SU-DHL-6 (cell line): ENCODE data around the gene EGLN2.

ENCODE experiments used
- H2AFZ ChIP-seq: fragments of 200-600 bp; sonication (generic); 2 replicates; pipeline ENCODE4 v1.6.1; 2014; ENCODE audit warnings: low read depth, mild to moderate bottlenecking, moderate library complexity, mixed read lengths, antibody characterized with exemption, low read length; ENCODE audit not compliant: severe bottlenecking
- H3F3A ChIP-seq: fragments of 200-600 bp; shearing (Covaris generic); 2 replicates; pipeline ENCODE4 v1.6.0; 2016; ENCODE audit warnings: antibody characterized with exemption, mild to moderate bottlenecking; ENCODE audit not compliant: insufficient read depth
- H3K27ac ChIP-seq: fragments of 200-600 bp; sonication (generic); 2 replicates; pipeline ENCODE4 v1.5.1; 2016; ENCODE audit warnings: low read depth, mild to moderate bottlenecking, low read length, moderate library complexity, mixed read lengths
- H3K27me3 ChIP-seq: fragments of 200-600 bp; sonication (generic), shearing (Covaris generic); 2 replicates; pipeline ENCODE4 v1.6.0; 2014; ENCODE audit warnings: mild to moderate bottlenecking, low read length
- H3K36me3 ChIP-seq: fragments of 200-600 bp; sonication (generic); 2 replicates; pipeline ENCODE4 v1.6.1; 2014; ENCODE audit warnings: mild to moderate bottlenecking, low read length, mixed read lengths
- H3K4me2 ChIP-seq: fragments of 300-600, 200-600 bp; shearing (Covaris generic), sonication (generic); 2 replicates; pipeline ENCODE4 v1.6.0; 2014; ENCODE audit warnings: low read length, low read depth, mild to moderate bottlenecking; ENCODE audit not compliant: poor library complexity, severe bottlenecking
- H3K4me3 ChIP-seq: fragments of 200-600 bp; sonication (generic); 2 replicates; pipeline ENCODE4 v1.5.1; 2014; ENCODE audit warnings: antibody characterized with exemption, low read length, mild to moderate bottlenecking, mixed read lengths; ENCODE audit not compliant: insufficient read depth, poor library complexity, severe bottlenecking
- H3K79me2 ChIP-seq: fragments of 200-600 bp; sonication (generic); 2 replicates; pipeline ENCODE4 v1.6.1; 2014; ENCODE audit warnings: mild to moderate bottlenecking, low read length, moderate library complexity; ENCODE audit not compliant: insufficient read depth
- H3K9ac ChIP-seq: fragments of 200-600 bp; sonication (generic); 2 replicates; pipeline ENCODE4 v1.7.0; 2014; ENCODE audit warnings: mild to moderate bottlenecking, low read length
- H3K9me2 ChIP-seq: fragments of 200-600 bp; sonication (generic); replicated peaks from 2 replicates; pipeline ENCODE4 v1.6.1; 2014; ENCODE audit warnings: low read length; ENCODE audit not compliant: insufficient read depth
- H3K9me3 ChIP-seq: fragments of 200-600 bp; sonication (generic); 2 replicates; pipeline ENCODE4 v1.6.1; 2014; ENCODE audit warnings: low read length, mixed read lengths; ENCODE audit not compliant: insufficient read depth
- H4K20me1 ChIP-seq: fragments of 200-600 bp; sonication (generic); 2 replicates; pipeline ENCODE4 v1.6.1; 2014; ENCODE audit warnings: low read depth, mild to moderate bottlenecking, antibody characterized with exemption, low read length, moderate library complexity, mixed read lengths
- EZH2phosphoT487 ChIP-seq: fragments of 200-600 bp; sonication (generic), shearing (Covaris generic); conservative IDR thresholded peaks from 2 replicates; pipeline ENCODE4 v1.6.1; 2018; ENCODE audit warnings: mild to moderate bottlenecking, antibody characterized with exemption, low read length, moderate library complexity, mixed read lengths
- TF ChIP-seq, protein P1 (sequence below): fragments of 200-600 bp; sonication (generic); IDR thresholded peaks from one replicate; pipeline ENCODE4 v1.5.1; 2017; ENCODE audit warnings: antibody characterized with exemption, mild to moderate bottlenecking, low read length, moderate library complexity; ENCODE audit not compliant: insufficient read depth, poor library complexity, severe bottlenecking

The EGLN2 gene

DNA sequence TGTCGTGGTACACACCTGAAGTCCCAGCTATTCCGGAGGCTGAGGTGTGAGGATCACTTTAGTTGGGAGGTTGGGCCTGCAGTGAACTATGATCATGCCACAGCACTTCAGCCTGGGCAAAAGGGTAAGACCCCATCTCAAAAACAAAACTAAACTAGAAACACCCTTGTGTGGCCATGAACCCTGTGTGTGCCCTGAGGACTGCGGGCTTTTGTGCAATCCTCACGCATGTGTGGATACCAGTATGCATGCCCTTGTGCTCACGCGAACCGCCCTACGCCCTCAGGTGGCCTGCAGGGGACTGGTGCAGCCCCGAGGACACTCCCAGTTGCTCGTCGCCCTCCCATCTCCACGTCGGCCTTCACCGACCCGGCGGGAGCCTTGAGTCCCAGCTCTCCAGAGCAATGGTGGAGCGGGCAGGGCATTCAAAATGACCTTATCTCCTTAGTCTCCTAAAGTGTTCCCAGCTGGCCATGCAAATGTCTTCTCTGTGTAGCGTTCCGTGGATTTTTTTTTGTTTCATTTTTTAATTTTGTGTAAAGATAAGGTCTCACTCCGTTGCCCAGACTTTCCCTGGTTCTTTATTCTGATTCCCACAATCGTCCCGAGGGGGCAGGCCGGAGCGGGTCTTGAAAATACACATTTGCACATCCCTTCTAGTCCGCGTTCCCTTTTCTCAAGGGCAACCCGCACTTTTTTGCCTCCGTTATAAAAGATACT is 868 bp upstream of the EGLN2 start:
- peak overlapping the region; percentile 72 for H3K4me2 ChIP-seq
- H3K27ac ChIP-seq, result peak overlapping the region; percentile 78
- H2AFZ ChIP-seq, result peak overlapping the region; percentile 84
- H3K9ac ChIP-seq, result peak overlapping the region; percentile 57
- H3K9me2 ChIP-seq, result no peaks in the 10 kb centered on the region
- TF ChIP-seq, protein P1, sequence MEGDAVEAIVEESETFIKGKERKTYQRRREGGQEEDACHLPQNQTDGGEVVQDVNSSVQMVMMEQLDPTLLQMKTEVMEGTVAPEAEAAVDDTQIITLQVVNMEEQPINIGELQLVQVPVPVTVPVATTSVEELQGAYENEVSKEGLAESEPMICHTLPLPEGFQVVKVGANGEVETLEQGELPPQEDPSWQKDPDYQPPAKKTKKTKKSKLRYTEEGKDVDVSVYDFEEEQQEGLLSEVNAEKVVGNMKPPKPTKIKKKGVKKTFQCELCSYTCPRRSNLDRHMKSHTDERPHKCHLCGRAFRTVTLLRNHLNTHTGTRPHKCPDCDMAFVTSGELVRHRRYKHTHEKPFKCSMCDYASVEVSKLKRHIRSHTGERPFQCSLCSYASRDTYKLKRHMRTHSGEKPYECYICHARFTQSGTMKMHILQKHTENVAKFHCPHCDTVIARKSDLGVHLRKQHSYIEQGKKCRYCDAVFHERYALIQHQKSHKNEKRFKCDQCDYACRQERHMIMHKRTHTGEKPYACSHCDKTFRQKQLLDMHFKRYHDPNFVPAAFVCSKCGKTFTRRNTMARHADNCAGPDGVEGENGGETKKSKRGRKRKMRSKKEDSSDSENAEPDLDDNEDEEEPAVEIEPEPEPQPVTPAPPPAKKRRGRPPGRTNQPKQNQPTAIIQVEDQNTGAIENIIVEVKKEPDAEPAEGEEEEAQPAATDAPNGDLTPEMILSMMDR, result no peak
- TF ChIP-seq EZH2phosphoT487, result no peak
- peaks cover 37% of the 10 kb centered on the region for H3K79me2 ChIP-seq
- H3K27me3 ChIP-seq, result no peaks in the 10 kb centered on the region
- H3K4me3 ChIP-seq, result peak overlapping the region; percentile 58
- peaks cover 12% of the 10 kb centered on the region for H3F3A ChIP-seq
- H3K36me3 ChIP-seq, result no peaks in the 10 kb centered on the region
- no peaks in the 10 kb centered on the region for H3K9me3 ChIP-seq
- no peaks in the 10 kb centered on the region for H4K20me1 ChIP-seq

DNA sequence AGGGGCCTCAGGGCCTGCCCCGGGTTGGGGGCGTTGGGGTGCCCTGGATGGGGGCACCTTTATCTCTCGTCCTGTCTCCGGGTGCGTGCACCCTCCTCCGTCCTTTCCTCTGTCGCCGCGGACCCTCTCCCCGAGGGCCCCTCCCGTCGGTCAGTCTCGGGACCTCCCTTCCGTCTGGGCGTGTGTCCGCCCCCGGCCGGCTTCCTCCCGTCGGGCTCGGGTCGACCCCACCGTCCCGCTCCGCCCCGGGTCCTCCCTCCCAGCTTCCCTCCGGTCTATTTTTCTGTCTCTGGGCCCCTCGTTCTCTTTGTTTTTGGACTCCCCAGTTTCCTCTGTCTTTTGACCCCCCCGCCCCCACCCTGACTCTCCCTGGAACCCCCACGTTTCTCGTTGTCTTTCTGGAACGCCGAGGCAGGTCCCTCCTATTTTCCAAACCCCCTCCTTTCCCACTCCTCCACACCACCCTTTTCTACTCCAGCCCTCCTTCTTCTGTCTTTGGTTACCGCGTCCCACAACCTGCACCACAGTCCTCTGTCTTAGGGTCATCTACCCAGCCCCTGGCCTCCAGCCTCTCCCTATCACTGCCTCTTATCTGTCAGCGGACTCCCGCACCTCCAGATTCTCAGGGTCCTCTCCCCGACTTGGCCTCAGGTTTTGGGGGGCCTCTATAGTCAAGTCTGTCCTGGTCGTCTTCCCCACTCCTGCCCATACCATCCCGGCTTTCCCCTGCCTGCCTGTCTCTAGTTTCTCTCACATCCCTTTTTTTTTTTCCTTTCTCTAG is 757 bp downstream of the EGLN2 start:
- no peaks in the 10 kb centered on the region for H3K9me3 ChIP-seq
- no peaks in the 10 kb centered on the region for H3K36me3 ChIP-seq
- H3K4me3 ChIP-seq, result peak overlapping the region; percentile 93
- peaks cover 15% of the 10 kb centered on the region for H3F3A ChIP-seq
- no peaks in the 10 kb centered on the region for H3K9me2 ChIP-seq
- peak overlapping the region; percentile 83 for H3K4me2 ChIP-seq
- H3K79me2 ChIP-seq, result peaks cover 52% of the 10 kb centered on the region
- no peak overlapping the region for H2AFZ ChIP-seq
- no peaks in the 10 kb centered on the region for H4K20me1 ChIP-seq
- peak overlapping the region; percentile 95 for H3K9ac ChIP-seq
- peak overlapping the region; percentile 73 for H3K27ac ChIP-seq
- no peaks in the 10 kb centered on the region for H3K27me3 ChIP-seq
- TF ChIP-seq, protein P1, result no peak
- TF ChIP-seq EZH2phosphoT487, result no peak

DNA sequence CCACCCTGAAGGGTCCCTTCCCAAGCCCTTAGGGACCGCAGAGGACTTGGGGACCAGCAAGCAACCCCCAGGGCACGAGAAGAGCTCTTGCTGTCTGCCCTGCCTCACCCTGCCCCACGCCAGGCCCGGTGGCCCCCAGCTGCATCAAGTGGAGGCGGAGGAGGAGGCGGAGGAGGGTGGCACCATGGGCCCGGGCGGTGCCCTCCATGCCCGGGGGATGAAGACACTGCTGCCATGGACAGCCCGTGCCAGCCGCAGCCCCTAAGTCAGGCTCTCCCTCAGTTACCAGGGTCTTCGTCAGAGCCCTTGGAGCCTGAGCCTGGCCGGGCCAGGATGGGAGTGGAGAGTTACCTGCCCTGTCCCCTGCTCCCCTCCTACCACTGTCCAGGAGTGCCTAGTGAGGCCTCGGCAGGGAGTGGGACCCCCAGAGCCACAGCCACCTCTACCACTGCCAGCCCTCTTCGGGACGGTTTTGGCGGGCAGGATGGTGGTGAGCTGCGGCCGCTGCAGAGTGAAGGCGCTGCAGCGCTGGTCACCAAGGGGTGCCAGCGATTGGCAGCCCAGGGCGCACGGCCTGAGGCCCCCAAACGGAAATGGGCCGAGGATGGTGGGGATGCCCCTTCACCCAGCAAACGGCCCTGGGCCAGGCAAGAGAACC is 1.5 kb downstream of the EGLN2 start:
- peaks cover 15% of the 10 kb centered on the region for H3F3A ChIP-seq
- H3K4me3 ChIP-seq, result peak overlapping the region; percentile 93
- peaks cover 56% of the 10 kb centered on the region for H3K79me2 ChIP-seq
- peak overlapping the region; percentile 73 for H3K27ac ChIP-seq
- no peaks in the 10 kb centered on the region for H3K27me3 ChIP-seq
- H3K9me2 ChIP-seq, result no peaks in the 10 kb centered on the region
- peak overlapping the region; percentile 95 for H3K9ac ChIP-seq
- H3K4me2 ChIP-seq, result peak overlapping the region; percentile 83
- TF ChIP-seq, protein P1, result no peak
- TF ChIP-seq EZH2phosphoT487, result no peak
- no peaks in the 10 kb centered on the region for H3K9me3 ChIP-seq
- H4K20me1 ChIP-seq, result no peaks in the 10 kb centered on the region
- no peak overlapping the region for H2AFZ ChIP-seq
- no peaks in the 10 kb centered on the region for H3K36me3 ChIP-seq
